GM21360 (cell line): ENCODE results near the gene PRKCH.

Experiments
- ATAC-seq: cut with Tn5 transposase; IDR thresholded peaks from one replicate; pipeline ENCODE4 v1.9.1; 2021; ENCODE audit warnings: mild to moderate bottlenecking, moderate library complexity; ENCODE audit not compliant: unreplicated experiment

Gene PRKCH

DNA sequence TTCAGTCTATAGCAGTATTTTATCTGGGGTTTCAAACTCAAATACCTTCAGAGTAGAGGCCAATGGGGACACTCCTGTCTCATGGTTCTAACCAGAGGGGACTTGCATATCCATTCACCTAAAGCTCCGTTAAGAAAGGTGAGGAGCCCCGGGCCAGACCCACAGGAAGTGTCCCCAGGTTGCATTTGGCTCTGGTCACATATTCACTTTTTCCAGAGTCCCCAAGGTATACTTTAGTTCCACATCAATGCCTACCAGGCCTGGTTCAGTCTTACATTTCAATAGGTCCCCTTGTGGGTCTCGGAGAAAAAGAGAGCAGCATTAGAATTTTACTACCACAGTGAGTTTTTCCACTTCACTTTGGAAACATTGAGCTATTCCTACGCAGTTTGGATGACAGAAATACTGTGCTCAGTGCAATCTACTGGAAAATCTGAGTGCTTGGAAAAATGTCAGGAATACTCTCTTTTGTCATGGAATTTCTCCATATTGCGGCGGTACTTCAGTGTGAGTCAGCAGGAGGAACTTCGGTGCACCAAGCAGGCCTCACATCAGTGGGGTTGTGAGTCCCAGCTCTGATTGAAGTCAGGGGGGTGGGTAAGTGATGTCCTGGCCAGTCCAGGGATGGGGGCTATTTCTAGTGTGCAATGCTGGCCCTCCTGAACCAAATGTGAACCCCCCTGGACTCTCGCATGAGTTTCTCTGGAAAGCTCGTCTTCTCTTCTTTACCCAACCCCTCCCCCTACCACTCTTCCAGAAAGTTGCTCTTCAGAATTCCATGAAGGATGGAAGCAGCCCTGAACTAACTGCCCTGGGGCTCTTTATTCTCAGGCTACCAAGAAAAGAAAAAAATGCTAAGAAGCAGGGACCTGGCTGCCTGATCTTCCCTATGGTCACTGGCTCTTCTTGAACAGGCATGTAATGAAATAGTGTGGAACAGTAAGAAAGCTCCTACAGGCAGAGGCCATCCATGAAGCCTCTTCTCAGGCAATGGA, 184.7 kb downstream of the PRKCH start:
- ATAC-seq, result no peak

DNA sequence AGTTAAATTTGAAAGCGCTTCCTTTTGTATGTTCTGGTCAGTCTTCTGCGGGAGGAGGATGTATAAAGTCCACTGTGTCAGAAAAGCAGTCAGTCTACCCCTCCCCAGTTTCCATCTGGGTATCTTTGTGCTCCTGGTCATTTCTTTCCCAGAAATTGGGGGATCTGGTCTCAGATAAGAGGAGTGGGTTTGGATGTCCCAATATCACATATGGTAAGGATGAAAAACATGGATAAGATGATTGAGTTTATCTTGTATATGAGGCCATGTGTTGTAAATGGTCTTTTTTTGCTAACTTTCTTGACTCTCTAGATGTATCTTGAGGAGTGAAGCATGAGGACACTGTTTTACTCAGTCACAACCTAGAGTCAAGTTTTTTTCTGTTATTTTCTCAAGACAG, 187.1 kb downstream of the PRKCH start:
- no peak for ATAC-seq

GRCh38 chr14:61510736-61511557, 189.6 kb downstream of the PRKCH start:
- no peak for ATAC-seq

GRCh38 chr14:61511558-61511948, 190.2 kb downstream of the PRKCH start:
- ATAC-seq, result no peak

- no peak for ATAC-seq
Measured at GRCh38 chr14:61512026-61512834, 190.9 kb downstream of the PRKCH start.

DNA sequence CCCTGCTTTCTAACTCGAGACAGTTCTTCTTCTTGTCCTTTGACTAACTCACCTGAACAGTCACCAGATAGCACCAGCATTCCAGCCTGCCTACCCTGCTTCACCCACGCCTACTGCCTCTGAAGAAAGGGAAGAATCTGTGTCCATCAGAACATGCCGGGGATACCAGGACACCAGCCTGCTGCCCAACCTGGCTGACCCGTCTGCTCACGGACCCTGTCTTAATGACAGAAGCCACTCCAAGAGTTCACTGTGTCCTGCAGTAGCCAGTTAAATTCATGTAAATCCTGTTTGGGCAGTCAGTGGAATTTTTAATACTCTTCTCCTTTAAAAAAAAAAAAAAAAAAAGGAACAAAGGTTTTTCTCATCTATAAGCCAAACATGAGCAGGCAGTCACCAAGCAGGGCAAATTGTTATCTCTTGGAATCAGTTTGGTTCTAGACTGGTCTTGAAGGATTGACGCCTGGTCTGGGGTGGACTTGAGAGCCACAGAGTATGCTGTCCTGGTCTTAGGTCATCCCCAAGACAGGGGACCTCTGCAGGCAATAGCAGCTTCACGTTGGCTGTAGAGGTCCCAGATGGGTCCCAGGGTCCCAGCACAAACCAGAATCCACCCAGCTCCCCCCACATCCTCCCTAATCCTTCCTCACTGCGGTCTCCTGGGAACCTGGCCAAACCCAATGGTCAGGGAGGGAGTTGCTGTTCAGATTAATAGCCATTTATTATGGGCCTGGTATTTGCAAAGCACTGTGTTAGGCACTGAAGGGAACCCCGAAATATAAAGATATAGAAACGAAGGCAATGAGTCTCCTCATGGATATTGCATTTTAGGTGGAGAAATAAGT, 192.8 kb downstream of the PRKCH start:
- no peak for ATAC-seq

DNA sequence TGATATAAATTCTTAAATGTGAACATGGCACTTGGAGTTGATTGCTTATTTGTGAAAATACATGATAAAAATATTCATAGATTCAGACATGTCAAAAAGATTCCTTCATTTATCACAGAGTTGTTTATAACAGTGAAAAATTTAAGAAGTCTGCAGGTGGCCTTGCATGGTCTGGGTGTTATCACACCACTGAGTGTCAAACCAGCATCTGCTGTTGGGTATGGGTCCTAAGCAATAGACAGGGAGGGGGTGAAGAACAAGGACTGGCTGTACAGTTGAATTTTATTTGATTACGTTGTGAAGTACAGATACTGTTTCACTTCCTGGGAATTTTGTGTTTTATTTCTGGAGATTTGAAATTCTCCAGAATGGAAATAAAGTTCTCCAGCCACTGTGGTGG, 193.5 kb downstream of the PRKCH start:
- ATAC-seq, result no peak

GRCh38 chr14:61515436-61516117, 194.2 kb downstream of the PRKCH start:
- no peak for ATAC-seq

GRCh38 chr14:61516118-61516743, 194.9 kb downstream of the PRKCH start:
- no peak for ATAC-seq

GRCh38 chr14:61516964-61517653, 195.7 kb downstream of the PRKCH start:
- ATAC-seq, result no peak

- no peak for ATAC-seq
Measured at GRCh38 chr14:61517911-61518384, 196.6 kb downstream of the PRKCH start.

- no peak for ATAC-seq
Measured at GRCh38 chr14:61518403-61518802, 197.0 kb downstream of the PRKCH start.

DNA sequence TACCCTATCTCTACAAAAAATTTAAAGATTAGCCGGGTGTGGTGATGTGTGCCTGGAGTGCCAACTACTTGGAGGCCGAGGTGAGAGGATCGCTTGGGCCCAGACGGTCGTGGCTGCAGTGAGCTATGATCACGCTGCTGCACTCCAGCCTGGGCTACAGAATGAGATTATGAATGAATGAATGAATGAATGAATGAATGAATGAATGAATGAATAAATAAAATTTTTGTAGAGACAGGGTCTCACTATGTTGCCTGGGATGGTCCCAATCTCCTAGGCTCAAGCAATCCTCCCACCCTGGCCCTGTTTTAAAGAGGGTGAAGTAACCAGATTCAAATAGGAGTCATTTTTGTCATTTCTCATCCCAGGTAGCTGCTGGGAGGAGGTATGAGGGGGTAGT, 197.7 kb downstream of the PRKCH start:
- ATAC-seq, result no peak

GRCh38 chr14:61519735-61520134, 198.4 kb downstream of the PRKCH start:
- ATAC-seq, result no peak

GRCh38 chr14:61520576-61520975, 199.2 kb downstream of the PRKCH start:
- no peak for ATAC-seq

GRCh38 chr14:61521773-61522172, 200.4 kb downstream of the PRKCH start:
- no peak for ATAC-seq

DNA sequence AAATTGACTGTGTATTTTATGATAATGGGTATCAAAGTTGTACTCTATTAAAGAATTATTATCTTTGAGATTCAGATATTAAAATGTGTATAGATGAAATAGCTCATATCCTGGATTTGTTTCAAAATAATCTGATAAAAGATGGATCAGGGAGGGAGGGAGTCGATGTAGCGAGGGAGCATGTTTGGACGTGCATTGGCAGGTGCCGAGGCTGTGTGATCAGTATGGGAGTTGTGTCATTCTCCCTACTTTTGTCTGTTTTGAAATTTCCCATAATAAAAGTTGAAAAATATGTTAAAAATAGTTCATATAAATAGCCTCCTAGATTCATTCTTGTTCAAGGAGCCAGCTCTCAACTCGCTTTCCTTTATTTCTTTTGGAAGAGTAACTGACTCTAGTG, 202.4 kb downstream of the PRKCH start:
- no peak for ATAC-seq

DNA sequence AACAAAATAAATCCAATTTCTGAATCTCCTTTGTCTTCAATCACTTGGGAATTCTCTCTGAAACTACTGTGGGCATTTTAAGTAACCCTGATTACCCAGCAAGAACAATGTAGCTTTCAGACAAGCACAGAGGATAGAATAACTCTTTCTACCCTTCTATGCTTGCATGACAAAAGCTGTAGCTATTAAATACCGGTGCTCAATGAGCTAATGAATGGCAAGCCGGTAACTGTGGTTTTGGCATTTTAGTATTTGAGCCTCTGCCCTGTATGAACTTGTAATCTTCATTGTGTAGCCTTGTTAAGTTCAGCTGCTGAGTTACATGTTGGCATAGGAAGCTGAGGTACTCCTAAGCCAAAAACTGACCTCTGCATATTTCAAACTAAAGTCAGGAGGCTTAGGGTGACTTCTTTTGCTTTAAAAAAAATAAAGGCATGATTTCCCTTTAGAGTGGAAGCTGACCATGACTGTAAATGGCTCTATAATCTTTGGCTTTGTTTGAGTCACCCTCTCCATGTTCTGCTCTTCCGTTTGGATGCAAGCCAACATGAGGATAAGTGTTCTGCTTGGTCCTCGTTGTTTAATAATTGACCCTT, 202.9 kb downstream of the PRKCH start:
- no peak for ATAC-seq
